Loucy (cell line): ENCODE data around the gene UQCRHL.
"Not testable (repeated sequence)": the region's sequence is repeated elsewhere in the genome, so short reads cannot be mapped to it uniquely, and the experiment has no call there.

Experiments used
- H2AFZ ChIP-seq: fragments of 200-600 bp; sonication (generic); 2 replicates; pipeline ENCODE4 v1.6.0; 2016; ENCODE audit warnings: antibody characterized with exemption, mild to moderate bottlenecking, low read length, moderate library complexity
- H3F3A ChIP-seq: fragments of 200-600 bp; 2 replicates; pipeline ENCODE4 v1.6.0; 2016; ENCODE audit warnings: antibody characterized with exemption, low read depth, mild to moderate bottlenecking
- H3K27me3 ChIP-seq: fragments of 200-600 bp; sonication (generic); 2 replicates; pipeline ENCODE4 v1.6.1; 2014; ENCODE audit warnings: low read length, mild to moderate bottlenecking; ENCODE audit not compliant: insufficient read depth, poor library complexity, severe bottlenecking
- H3K36me3 ChIP-seq: fragments of 200-600 bp; sonication (generic); 2 replicates; pipeline ENCODE4 v1.6.1; 2016; ENCODE audit warnings: low read length; ENCODE audit not compliant: insufficient read depth
- H3K4me1 ChIP-seq: fragments of 200-600 bp; sonication (generic); 2 replicates; pipeline ENCODE4 v1.5.1; 2014; ENCODE audit warnings: low read length, mild to moderate bottlenecking; ENCODE audit not compliant: insufficient read depth, poor library complexity, severe bottlenecking
- H3K4me2 ChIP-seq: fragments of 200-600 bp; sonication (generic); 2 replicates; pipeline ENCODE4 v1.6.0; 2014; ENCODE audit warnings: antibody characterized with exemption, low read length, low read depth, mild to moderate bottlenecking; ENCODE audit not compliant: poor library complexity, severe bottlenecking
- H3K4me3 ChIP-seq: fragments of 200-600 bp; sonication (generic); 2 replicates; pipeline ENCODE4 v1.5.1; 2014; ENCODE audit warnings: low read length, mild to moderate bottlenecking, mixed read lengths; ENCODE audit not compliant: poor library complexity, severe bottlenecking
- H3K79me2 ChIP-seq: fragments of 200-600 bp; sonication (generic); 2 replicates; pipeline ENCODE4 v1.6.1; 2014; ENCODE audit warnings: low read length; ENCODE audit not compliant: insufficient read depth
- H3K9ac ChIP-seq: fragments of 200-600 bp; sonication (generic); 2 replicates; pipeline ENCODE4 v1.6.0; 2014; ENCODE audit warnings: mild to moderate bottlenecking, low read depth, low read length, moderate library complexity; ENCODE audit not compliant: poor library complexity, severe bottlenecking
- H3K9me2 ChIP-seq: fragments of 200-600 bp; sonication (generic); replicated peaks from 2 replicates; pipeline ENCODE4 v1.6.1; 2016; ENCODE audit warnings: low read depth, low read length, mixed read lengths
- H3K9me3 ChIP-seq: fragments of 200-600 bp; sonication (generic); 2 replicates; pipeline ENCODE4 v1.6.1; 2014; ENCODE audit warnings: mild to moderate bottlenecking, antibody characterized with exemption, low read length, low read depth; ENCODE audit not compliant: insufficient read depth
- H4K20me1 ChIP-seq: fragments of 200-600 bp; sonication (generic); 2 replicates; pipeline ENCODE4 v1.6.0; 2014; ENCODE audit warnings: antibody characterized with exemption, low read length, mild to moderate bottlenecking; ENCODE audit not compliant: insufficient read depth, poor library complexity, severe bottlenecking
- EZH2phosphoT487 ChIP-seq: fragments of 200-600 bp; IDR thresholded peaks from 2 replicates; pipeline ENCODE4 v1.6.1; 2018; ENCODE audit warnings: antibody characterized with exemption, mild to moderate bottlenecking, moderate library complexity, borderline replicate concordance
- TF ChIP-seq, protein P1 (sequence below): fragments of 200-600 bp; sonication (generic); conservative IDR thresholded peaks from 2 replicates; pipeline ENCODE4 v1.5.1; 2014; ENCODE audit warnings: mild to moderate bottlenecking, antibody characterized with exemption, low read length

The UQCRHL gene

GRCh38 chr1:15833069-15833679 is 25.7 kb upstream of the UQCRHL start:
- H3K4me3 ChIP-seq, result peak overlapping the region; percentile 89
- TF ChIP-seq, protein P1, sequence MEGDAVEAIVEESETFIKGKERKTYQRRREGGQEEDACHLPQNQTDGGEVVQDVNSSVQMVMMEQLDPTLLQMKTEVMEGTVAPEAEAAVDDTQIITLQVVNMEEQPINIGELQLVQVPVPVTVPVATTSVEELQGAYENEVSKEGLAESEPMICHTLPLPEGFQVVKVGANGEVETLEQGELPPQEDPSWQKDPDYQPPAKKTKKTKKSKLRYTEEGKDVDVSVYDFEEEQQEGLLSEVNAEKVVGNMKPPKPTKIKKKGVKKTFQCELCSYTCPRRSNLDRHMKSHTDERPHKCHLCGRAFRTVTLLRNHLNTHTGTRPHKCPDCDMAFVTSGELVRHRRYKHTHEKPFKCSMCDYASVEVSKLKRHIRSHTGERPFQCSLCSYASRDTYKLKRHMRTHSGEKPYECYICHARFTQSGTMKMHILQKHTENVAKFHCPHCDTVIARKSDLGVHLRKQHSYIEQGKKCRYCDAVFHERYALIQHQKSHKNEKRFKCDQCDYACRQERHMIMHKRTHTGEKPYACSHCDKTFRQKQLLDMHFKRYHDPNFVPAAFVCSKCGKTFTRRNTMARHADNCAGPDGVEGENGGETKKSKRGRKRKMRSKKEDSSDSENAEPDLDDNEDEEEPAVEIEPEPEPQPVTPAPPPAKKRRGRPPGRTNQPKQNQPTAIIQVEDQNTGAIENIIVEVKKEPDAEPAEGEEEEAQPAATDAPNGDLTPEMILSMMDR, result no peak
- TF ChIP-seq EZH2phosphoT487, result no peak

DNA sequence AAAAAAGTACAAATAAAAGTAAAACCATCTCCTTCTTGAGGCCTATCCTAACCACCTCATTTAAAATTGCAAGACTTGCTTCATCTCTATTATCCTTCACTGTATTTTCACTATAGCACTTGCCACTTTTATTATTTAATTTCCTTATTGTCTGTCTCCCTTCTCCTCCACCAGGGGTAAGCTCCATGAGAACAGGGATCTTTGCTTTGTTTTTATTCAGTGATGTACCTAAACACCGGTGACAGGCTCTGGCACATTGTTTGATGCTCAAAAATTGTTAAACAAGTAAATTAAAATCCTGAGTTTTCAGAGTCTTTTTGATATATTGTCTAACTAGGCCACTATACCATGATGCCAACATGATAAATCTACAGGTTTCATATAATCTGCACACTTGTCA is 22.8 kb upstream of the UQCRHL start:
- Histone ChIP-seq H3K4me3 (no peak overlapping the region), H3K9me3 (no peaks in the 10 kb centered on the region), H3K9ac (no peak overlapping the region), H3K79me2 (peaks cover 42% of the 10 kb centered on the region), H2AFZ (no peak overlapping the region), H3K27me3 (peaks cover 8% of the 10 kb centered on the region), H3K9me2 (no peaks in the 10 kb centered on the region), H4K20me1 (peaks cover 3% of the 10 kb centered on the region), H3K4me2 (peak overlapping the region; percentile 37), H3F3A (peaks cover 10% of the 10 kb centered on the region; the same call in 1 of the 2 replicates), H3K36me3 (no peaks in the 10 kb centered on the region), H3K4me1 (peaks cover 26% of the 10 kb centered on the region)
- TF ChIP-seq EZH2phosphoT487, result no peak
- TF ChIP-seq, protein P1, result no peak

More at GRCh38 chr1:15833069-15833679, 25.7 kb upstream of the UQCRHL start:
- Histone ChIP-seq H3K9me3 (no peaks in the 10 kb centered on the region), H2AFZ (0 out of 2 replicates have a peak overlapping the region, but pooled peaks have one; percentile 56), H3K79me2 (peaks cover 66% of the 10 kb centered on the region), H3K4me1 (peaks cover 40% of the 10 kb centered on the region), H3F3A (peaks cover 13% of the 10 kb centered on the region; the same call in 1 of the 2 replicates), H3K4me2 (peak overlapping the region; percentile 90), H3K27me3 (peaks cover 11% of the 10 kb centered on the region), H4K20me1 (peaks cover 3% of the 10 kb centered on the region), H3K9me2 (no peaks in the 10 kb centered on the region), H3K9ac (peak overlapping the region; percentile 100), H3K36me3 (no peaks in the 10 kb centered on the region)

DNA sequence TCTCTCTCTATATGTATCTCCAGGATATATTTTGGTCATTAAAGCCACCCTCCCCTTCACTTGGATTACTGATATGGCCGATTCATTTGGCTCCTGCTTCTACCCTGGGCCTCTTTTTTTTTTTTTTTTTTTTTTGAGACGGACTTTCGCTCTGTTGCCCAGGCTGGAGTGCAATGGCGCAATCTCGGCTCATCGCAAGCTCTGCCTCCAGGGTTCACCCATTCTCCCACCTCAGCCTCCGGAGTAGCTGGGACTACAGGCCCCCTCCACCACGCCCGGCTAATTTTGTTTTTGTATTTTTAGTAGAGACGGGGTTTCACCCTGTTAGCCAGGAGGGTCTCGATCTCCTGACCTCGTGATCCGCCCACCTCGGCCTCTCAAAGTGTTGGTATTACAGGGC is 21.5 kb upstream of the UQCRHL start:
- H3K9me3 ChIP-seq, H3K4me3 ChIP-seq, H3K9me2 ChIP-seq, H2AFZ ChIP-seq, H3F3A ChIP-seq, H4K20me1 ChIP-seq, H3K9ac ChIP-seq, H3K36me3 ChIP-seq, H3K4me2 ChIP-seq, H3K27me3 ChIP-seq: not testable (repeated sequence)
- H3K79me2 ChIP-seq, result peaks cover 37% of the 10 kb centered on the region
- H3K4me1 ChIP-seq, result peaks cover 25% of the 10 kb centered on the region

GRCh38 chr1:15827567-15827966 is 20.1 kb upstream of the UQCRHL start:
- not testable (repeated sequence) for H3K4me3 ChIP-seq, H4K20me1 ChIP-seq, H3K9ac ChIP-seq, H3K4me2 ChIP-seq, H3F3A ChIP-seq, H3K27me3 ChIP-seq, H3K36me3 ChIP-seq, H3K9me3 ChIP-seq, H2AFZ ChIP-seq, H3K9me2 ChIP-seq
- H3K4me1 ChIP-seq, result peaks cover 17% of the 10 kb centered on the region
- peaks cover 24% of the 10 kb centered on the region for H3K79me2 ChIP-seq
